Stomach (tissue), 4 donors: Measurements from ENCODE around the gene CACNA2D3.

ENCODE experiments used
- CTCF ChIP-seq, 7 experiments: fragments of 450-650 bp in 4 of 7; fragments of 200-600 bp in 3 of 7; sonication (generic) in 3 of 7; IDR thresholded peaks; one replicate each; pipeline ENCODE4 v1.5.1; 2016 to 2019; ENCODE audit warnings: antibody characterized with exemption in 7 of 7, control low read depth in 2 of 7, mild to moderate bottlenecking in 1 of 7
- POLR2A ChIP-seq, 4 donors: fragments of 450-650 bp; IDR thresholded peaks; one replicate each; pipeline ENCODE4 v1.6.1; 2016; ENCODE audit warnings: antibody characterized with exemption in 4 of 4, control low read depth in 2 of 4, mild to moderate bottlenecking in 1 of 4, moderate library complexity in 1 of 4
- POLR2AphosphoS5 ChIP-seq, 3 donors: sonication (generic); formaldehyde crosslinking; IDR thresholded peaks; one replicate each; pipeline ENCODE4 v1.6.1; 2016; ENCODE audit warnings: antibody characterized with exemption in 3 of 3

- TF ChIP-seq POLR2A (IDR thresholded peaks at IDR 0.05) (no peak), CTCF (IDR thresholded peaks at IDR 0.05) (no peak), POLR2AphosphoS5 (IDR thresholded peaks at IDR 0.05) (no peak)
These were observed 778.7 kb downstream of the CACNA2D3 start for GRCh38 chr3:54900838-54901591.
